ENCODE data around the gene HS3ST1. TPM values are rescaled to one million over a fixed set of nuclear protein-coding genes. Genes with fewer than 3 reads are reported as not detected.

The HS3ST1 gene
- total RNA-seq, 1 experiment from 2014 or later, result 0.21 TPM

DNA sequence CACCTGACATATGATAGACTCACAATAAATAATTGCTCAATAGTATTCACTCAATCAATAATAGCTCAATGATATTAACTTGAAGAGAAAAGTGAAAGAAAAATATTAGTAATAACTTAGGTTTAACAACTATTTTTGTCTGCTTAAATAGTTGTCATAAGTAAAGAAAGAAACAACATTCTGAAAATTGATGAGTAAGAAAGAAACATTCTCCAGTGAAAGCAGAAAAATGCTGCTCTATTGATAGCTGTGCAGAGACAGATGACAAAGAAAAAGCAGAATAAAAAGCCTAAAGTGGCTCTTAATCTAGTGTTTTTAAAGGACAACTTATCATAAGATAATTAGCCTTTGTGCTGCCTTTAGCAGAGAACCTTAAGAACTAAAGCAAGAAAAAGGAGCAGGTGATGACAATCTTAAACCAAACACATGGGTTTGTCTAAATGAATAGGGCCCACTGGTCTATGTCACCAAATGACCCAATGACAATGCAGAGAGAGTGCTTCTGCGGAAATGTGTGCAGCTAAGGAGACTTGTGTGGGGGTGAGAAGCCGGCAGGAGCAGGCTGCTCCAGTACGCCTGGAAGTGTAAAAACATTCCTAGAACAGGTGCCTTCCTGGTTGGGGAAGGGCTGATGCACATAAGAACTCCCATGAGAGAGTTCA lies 13.2 kb downstream of the HS3ST1 start:
- in situ Hi-C loops (cut with HindIII; ENCODE audit: low pct_unique_long_range_greater_than_20kb, low sequenced_read_pairs), result no loop called here
- H3K27me3 ChIP-seq (ENCODE audit: control insufficient read depth, insufficient read depth, low read length), result no peaks in the 10 kb centered on the region
- intact Hi-C loops (cut with micrococcal nuclease; ENCODE audit: unreplicated experiment), result no loop called here
- POLR2A ChIA-PET, result no interaction called here
- TF ChIP-seq, protein P1, sequence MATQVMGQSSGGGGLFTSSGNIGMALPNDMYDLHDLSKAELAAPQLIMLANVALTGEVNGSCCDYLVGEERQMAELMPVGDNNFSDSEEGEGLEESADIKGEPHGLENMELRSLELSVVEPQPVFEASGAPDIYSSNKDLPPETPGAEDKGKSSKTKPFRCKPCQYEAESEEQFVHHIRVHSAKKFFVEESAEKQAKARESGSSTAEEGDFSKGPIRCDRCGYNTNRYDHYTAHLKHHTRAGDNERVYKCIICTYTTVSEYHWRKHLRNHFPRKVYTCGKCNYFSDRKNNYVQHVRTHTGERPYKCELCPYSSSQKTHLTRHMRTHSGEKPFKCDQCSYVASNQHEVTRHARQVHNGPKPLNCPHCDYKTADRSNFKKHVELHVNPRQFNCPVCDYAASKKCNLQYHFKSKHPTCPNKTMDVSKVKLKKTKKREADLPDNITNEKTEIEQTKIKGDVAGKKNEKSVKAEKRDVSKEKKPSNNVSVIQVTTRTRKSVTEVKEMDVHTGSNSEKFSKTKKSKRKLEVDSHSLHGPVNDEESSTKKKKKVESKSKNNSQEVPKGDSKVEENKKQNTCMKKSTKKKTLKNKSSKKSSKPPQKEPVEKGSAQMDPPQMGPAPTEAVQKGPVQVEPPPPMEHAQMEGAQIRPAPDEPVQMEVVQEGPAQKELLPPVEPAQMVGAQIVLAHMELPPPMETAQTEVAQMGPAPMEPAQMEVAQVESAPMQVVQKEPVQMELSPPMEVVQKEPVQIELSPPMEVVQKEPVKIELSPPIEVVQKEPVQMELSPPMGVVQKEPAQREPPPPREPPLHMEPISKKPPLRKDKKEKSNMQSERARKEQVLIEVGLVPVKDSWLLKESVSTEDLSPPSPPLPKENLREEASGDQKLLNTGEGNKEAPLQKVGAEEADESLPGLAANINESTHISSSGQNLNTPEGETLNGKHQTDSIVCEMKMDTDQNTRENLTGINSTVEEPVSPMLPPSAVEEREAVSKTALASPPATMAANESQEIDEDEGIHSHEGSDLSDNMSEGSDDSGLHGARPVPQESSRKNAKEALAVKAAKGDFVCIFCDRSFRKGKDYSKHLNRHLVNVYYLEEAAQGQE (IDR thresholded peaks at IDR 0.05; ENCODE audit: insufficient read depth in 1 of 2, low read depth in 2 of 2, low read length in 1 of 2), result no peak
- TF ChIP-seq TCF7L2 (IDR thresholded peaks at IDR 0.05; ENCODE audit: low read depth, low read length), result no peak
- no peak for TF ChIP-seq SIN3A (IDR thresholded peaks at IDR 0.05; ENCODE audit: borderline replicate concordance, insufficient read depth, low read depth, low read length)
- TF ChIP-seq POLR2AphosphoS5 (IDR thresholded peaks at IDR 0.05; ENCODE audit: low read depth, low read length), result no peak
- no peak for TF ChIP-seq CTCF (IDR thresholded peaks at IDR 0.05)
- CTCF ChIA-PET, result no interaction called here
- H3K27ac ChIP-seq (ENCODE audit: low read length), result no peak overlapping the region
- no TSS peak for BruUV-seq (replicated peaks)
- H3K4me3 ChIP-seq (ENCODE audit: low read depth in 2 of 2, low read length in 2 of 2), result no peak overlapping the region
- no peak for DNase-seq (ENCODE audit: low read depth, low spot score)
- no peak for ATAC-seq
- no peaks in the 10 kb centered on the region for H3K4me1 ChIP-seq (ENCODE audit: control insufficient read depth, insufficient read depth, low read length)
- H3K36me3 ChIP-seq (ENCODE audit: control insufficient read depth, insufficient read depth, low read length), result no peaks in the 10 kb centered on the region
- H3K9me3 ChIP-seq (ENCODE audit: control insufficient read depth, insufficient read depth, low read depth, low read length), result no peaks in the 10 kb centered on the region

DNA sequence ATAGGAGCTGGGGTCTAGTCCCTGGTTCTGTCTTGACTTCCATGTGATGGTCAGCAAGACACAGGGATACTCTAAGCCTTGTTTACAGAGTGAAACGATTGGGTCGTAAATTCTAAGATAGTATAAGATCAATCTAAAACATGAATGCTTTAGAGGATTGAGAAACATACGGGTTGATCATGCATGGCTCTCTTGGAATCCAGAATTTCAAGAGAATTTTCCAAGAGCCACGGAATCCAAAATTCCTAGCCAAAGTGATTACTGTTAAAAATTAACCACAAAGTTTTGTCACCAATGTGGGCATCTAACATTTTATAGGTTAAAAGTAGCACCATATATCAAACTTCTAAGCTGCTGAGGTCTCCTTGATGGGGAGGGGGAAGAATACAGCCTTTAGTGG lies 16.5 kb downstream of the HS3ST1 start:
- ATAC-seq (no peak), DNase-seq (ENCODE audit: low read depth, low spot score) (no peak)
- no peak overlapping the region for H3K4me3 ChIP-seq (ENCODE audit: low read depth in 2 of 2, low read length in 2 of 2)
- BruUV-seq (replicated peaks), result no TSS peak
- no peaks in the 10 kb centered on the region for H3K9me3 ChIP-seq (ENCODE audit: control insufficient read depth, insufficient read depth, low read depth, low read length)
- no peak for TF ChIP-seq TCF7L2 (IDR thresholded peaks at IDR 0.05; ENCODE audit: low read depth, low read length)
- no peak for TF ChIP-seq SIN3A (IDR thresholded peaks at IDR 0.05; ENCODE audit: borderline replicate concordance, insufficient read depth, low read depth, low read length)
- TF ChIP-seq CTCF (IDR thresholded peaks at IDR 0.05), result no peak
- POLR2A ChIA-PET, result no interaction called here
- CTCF ChIA-PET, result no interaction called here
- no peaks in the 10 kb centered on the region for H3K36me3 ChIP-seq (ENCODE audit: control insufficient read depth, insufficient read depth, low read length)
- in situ Hi-C loops (cut with HindIII; ENCODE audit: low pct_unique_long_range_greater_than_20kb, low sequenced_read_pairs), result no loop called here
- no peaks in the 10 kb centered on the region for H3K4me1 ChIP-seq (ENCODE audit: control insufficient read depth, insufficient read depth, low read length)
- intact Hi-C loops (cut with micrococcal nuclease; ENCODE audit: unreplicated experiment), result no loop called here
- H3K27me3 ChIP-seq (ENCODE audit: control insufficient read depth, insufficient read depth, low read length), result no peaks in the 10 kb centered on the region
- no peak overlapping the region for H3K27ac ChIP-seq (ENCODE audit: low read length)

All from Panc1 (cell line).